ENCODE measurements around the gene PRKAG2.
"Not testable (repeated sequence)": the region's sequence is repeated elsewhere in the genome, so short reads cannot be mapped to it uniquely, and the experiment has no call there.

The PRKAG2 gene

DNA sequence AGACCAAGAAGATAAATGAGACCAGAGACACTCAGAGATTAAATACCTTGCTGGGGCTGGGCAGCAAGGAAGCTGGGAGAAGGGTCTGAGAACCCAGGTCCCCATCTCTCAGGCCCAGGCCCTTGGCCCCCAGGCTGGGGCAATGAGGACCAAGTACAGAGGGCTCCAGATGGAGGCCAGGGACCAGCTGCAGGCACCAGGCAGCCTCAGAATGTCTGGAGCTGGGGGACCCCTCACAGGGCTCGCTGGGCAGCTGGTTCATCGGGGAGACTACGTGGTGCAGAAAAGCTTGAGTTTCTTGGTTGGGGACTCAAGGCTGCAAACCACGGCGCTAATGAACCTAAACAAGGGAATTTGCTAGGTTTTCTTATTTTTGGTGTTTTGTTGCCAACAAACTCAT is 75.6 kb downstream of the PRKAG2 start:
- no peak for DNase-seq (ENCODE audit: low read depth)

GRCh38 chr7:151800861-151801260 is 76.1 kb downstream of the PRKAG2 start:
- no peak for DNase-seq (ENCODE audit: low read depth)

DNA sequence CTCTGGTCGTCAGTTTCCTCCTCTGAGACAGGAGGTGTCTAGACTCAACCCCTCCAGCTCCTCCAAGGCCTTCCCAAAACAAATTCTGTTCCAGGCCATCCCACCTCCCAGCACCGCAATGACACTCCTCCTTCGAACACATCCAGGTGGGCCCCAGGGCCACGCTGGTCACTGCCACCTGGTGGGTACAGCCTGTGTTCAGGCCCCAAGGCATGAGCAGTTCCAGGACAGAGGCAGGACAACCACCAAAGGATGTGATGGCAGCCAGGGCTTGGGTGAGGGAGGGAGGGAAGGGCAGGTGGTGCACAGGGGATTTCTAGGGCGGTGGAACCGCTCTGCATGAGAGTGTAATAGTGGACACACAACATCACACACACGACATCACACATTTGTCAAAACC is 76.5 kb downstream of the PRKAG2 start:
- no peak for DNase-seq (ENCODE audit: low read depth)

DNA sequence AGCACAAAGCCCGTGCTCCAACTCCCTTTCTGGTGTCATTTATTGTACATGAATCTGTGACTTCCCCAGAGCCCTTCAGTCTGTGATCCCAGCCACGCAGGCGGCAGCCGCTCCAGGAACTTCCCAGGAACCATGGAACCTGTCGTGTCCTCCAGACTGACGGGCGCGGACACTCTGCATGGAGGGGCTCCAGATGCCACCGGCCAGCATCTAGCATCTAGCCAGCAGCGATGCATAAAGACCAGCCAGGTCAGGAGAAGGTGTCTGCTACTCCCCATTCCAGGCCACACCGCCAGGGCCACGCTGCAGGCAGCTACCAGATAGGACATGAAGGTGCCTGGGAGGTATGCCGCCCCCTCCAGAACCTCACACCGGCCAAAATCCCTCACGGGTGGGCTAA is 77.4 kb downstream of the PRKAG2 start:
- no peak for DNase-seq (ENCODE audit: low read depth)

DNA sequence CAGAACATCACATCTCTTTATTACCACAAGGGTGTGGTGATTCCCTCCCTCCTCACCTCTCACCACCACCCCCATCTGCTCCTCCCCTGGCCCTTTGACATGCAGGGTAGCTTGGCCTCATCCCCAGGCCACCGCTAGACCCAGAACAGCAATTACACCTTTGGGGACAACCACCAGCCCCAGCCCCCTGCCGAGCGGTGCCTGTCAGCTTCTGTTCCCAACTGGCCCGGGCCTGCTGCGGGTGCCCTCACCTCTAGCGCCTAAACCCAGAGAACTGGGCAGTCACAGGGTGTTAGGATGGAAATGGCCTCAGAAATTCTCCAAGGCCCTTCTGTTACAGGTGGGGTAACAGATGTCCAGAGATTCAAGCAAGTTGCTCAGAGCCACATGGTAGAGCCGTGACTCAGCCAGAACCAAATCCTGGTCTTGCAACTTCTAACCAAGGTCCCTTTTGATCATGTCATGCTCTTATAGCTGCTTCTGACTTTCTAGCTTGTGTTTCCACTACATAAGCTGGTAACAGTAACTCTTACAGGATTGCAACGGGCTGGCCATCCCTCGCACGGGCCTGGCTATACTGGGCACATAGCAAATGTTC is 78.0 kb downstream of the PRKAG2 start:
- DNase-seq (ENCODE audit: low read depth) = no peak

GRCh38 chr7:151797667-151798307 is 79.1 kb downstream of the PRKAG2 start:
- not testable (repeated sequence) for DNase-seq (ENCODE audit: low read depth)

GRCh38 chr7:151796871-151797537 is 79.9 kb downstream of the PRKAG2 start:
- DNase-seq (ENCODE audit: low read depth) = no peak

DNA sequence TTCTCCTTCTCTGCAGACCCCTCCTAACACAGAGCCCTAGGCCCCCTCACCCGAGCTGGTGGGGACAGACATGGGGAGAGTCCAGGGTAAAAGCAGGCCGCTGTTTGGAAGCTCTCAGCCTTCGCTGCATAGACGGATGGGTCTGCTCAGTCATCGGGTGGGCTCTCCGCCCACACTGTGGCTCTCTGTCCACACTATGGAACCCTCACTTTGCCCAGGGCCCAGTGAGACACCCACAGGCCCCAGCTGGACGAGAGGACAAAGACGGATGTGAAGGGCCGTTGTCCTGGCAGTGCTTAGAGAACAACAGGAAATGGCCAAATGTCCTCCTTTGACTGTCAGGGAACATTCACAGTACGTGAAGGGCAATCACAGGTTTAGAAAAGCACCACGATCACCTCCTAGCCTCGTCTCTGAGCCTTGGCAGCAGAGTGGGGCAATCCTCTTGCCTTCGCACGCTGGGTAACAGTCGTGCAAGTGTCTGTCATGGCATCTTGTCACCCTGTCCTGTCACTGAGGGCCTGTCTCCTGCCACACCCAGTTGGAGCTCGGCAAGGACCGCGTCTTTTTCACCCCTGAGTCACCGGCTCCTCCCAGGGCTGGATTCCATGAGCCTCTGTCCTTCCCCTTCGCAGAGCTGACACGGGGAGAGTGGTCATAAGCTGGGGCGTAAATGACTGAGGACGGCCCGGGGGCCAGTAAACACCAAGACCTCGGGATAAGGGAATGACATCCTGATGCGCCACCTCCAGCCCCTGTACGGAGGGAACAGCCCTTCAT is 80.6 kb downstream of the PRKAG2 start:
- DNase-seq (ENCODE audit: low read depth) = no peak

- DNase-seq (ENCODE audit: low read depth) = peak; percentile 65
Observed at GRCh38 chr7:151795168-151795811, 81.6 kb downstream of the PRKAG2 start.

DNA sequence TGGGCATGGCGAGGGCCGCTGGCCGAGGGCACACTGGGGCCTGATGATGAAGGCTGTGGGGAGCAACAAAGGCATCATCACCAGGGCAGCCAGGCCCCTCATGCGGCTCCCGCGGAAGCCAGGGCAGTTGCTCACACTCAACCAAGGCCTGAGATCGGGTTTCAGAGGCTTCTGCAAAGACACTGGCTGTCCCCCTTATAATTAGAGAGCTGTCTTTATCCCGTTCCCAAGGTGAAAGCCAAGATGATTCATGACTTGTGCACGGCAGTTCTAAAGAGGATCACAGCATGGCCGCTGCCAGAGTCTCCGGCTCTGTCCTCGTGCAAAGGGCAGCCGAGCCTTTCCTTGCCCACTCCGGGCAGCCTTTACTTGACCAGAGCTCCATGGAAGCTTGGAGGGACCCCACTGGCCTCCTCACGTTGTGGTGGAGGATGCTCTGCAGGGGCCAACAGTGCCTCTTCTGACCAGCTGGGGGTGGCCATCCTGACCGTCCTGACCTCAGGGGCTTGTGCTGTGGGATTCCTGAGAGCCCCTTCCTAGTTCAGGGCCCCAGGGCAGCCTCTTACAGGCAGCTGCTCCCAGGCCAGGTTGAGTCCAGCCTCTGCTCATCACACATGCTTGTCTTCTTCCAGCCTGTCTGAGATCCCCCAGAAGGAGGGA is 82.3 kb downstream of the PRKAG2 start:
- DNase-seq (ENCODE audit: low read depth) = no peak

GRCh38 chr7:151793991-151794507 is 82.9 kb downstream of the PRKAG2 start:
- no peak for DNase-seq (ENCODE audit: low read depth)

DNA sequence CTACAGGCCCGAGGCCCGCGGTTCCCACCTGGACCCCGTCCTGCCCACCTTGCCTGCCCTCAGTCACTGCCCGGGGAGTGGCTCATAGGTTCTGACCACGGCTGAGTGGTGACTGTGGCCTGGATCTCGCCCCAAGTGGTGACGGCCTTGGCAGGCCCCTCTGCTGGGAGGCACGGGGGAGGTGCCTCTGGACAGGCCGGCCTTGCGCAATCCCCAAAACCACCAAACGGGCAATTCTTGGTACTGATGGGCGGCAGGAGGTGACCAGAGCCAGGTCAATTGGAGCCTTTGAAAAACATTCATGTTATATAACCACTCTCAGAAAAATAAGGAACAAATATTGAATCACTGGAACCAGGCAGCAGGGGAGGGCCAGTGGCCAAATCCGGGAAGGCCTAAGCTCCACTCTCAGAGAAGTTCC is 83.4 kb downstream of the PRKAG2 start:
- DNase-seq (ENCODE audit: low read depth) = no peak

DNA sequence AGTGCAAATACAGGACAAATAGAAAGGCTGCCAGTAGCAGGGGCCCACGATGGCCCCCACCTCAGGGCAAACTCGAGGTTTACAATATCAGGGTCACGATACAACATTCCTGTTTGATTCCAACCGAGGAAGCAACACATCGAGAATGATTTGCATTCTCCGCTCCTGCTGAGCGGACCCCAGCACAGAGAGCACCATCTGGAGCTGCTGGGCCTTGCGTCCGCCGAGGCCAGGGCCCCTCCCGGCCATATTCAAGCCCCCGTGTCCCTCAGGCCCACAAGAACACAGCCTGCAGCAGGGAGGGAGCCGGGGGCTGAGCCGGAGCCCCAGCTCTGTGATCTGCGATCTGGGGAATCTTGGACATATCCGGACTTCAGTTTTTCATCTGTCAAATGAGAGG is 84.3 kb downstream of the PRKAG2 start:
- no peak for DNase-seq (ENCODE audit: low read depth)

DNA sequence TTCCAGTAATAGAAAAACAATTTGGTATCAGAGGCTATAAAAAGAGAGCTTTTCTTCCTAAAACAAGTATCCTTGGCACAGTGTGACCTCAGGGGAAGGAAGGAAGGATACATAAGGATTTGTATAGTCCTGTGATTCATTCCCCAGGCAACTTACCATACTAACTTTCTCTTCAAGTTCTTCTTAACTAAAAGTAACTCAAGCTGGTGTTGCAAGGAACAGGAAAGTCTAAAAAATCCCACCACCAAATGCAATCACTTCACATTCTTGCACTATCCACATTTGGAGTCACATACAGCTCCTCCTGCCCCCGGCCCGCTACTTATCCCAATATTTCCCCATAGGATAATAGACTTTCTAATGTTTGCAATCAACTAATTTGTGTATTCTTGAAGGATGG is 84.8 kb downstream of the PRKAG2 start:
- DNase-seq (ENCODE audit: low read depth) = no peak

GRCh38 chr7:151790830-151791620 is 85.9 kb downstream of the PRKAG2 start:
- DNase-seq (ENCODE audit: low read depth) = no peak

DNA sequence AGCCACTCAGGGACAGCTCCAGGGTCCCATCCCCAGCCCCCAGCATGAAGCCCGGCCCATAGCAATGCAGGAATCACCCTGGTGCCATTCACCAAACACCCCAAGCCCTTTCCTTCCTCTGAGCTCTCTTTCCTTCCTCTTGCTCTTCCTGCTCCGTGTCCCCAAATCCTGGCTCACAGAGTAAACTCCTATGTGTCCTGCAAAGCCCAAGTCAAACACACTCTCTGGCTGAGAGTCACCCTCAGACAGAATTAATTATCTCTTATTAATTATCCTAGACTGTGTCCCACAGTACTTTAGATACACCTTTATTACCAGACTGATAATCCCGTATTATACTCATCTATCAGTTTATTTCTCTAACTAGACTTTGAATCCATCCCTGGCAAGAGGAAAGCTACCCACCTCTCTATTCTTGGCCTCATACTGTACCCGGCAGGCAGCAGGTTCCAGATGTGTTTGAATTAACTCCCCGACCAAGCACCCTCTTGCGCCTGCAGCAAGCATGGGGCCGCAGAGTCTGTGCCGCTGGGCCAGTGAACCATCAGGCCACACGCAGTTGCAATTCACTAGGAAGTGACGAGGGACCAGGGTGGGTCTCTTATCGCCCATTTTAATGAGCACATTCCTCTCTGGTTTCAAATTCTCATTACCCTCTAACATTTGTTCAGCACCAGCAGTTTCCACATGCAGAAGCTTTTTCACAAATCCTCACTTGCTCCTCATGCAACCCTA is 86.7 kb downstream of the PRKAG2 start:
- no peak for DNase-seq (ENCODE audit: low read depth)

GRCh38 chr7:151789380-151789947 is 87.5 kb downstream of the PRKAG2 start:
- no peak for DNase-seq (ENCODE audit: low read depth)

DNA sequence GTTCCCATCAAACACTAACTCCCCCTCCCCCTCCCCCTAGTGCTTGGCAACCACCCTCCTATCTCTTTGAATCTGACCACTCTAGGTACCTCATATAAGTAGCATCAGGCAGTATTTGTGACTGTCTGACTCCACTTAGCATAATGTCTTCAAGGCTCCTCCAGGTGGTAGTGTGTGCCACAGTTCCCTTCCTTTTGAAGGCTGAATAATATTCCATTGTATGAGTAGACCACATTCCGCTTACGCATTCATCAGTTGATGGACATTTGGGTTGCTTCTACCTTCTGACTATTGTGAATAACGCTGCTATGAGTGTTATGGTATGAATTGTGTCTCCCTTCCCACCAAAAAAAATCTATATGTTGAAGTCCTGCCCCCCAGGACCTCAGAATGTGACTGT is 89.6 kb downstream of the PRKAG2 start:
- DNase-seq (ENCODE audit: low read depth) = no peak

DNA sequence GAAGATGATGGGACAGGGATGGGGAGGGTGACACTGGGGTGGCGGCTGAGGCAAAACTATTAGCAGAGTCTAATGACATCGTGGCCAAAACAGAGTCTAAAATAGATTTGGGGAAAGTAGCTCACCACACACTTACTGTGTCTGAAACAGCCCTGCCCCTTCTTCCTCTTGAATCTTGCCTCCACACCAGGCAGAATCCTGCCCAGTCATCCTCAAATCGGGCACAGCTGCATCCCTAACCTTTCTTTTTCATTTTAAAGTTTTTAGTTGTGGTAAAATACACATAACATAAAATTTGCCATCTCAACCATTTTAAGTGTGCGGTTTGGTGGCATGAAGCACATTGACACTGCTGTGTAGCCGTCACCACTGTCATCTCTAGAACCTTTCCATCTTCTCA is 90.0 kb downstream of the PRKAG2 start:
- DNase-seq (ENCODE audit: low read depth) = no peak

DNA sequence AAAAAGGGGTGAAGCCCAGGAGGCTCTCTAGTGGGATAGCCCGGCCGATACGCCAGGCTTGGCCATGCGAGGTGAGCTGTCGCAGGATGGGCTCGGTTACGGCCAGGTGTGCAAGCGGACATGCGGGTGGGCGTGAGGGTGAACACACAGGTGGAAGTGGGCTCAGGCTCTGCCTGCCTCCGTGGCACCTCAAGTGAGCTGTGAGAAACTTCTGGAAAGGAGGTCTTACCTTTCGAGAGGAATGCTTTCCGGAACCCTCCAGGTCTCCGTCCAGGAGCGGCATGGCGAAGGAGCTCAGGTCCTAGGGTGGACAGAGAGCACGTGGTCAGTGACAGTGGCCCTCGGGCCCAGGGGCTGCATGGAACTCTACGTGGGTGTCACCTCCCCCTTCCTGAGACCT is 90.7 kb downstream of the PRKAG2 start:
- DNase-seq (ENCODE audit: low read depth) = no peak
